Smooth muscle cell (in vitro differentiated cells): Measurements from ENCODE around the gene RNF114. TPM values are rescaled to one million over a fixed set of nuclear protein-coding genes. Genes with fewer than 3 reads are reported as not detected.

Source experiments
- DNase-seq: peaks from one replicate; lab custom pipeline; 2025; ENCODE audit not compliant: unreplicated experiment; lab: John Stamatoyannopoulos, UW
- H2AFZ ChIP-seq: fragments of 200-600 bp; sonication (generic); 2 replicates; pipeline ENCODE4 v1.6.0; 2016; ENCODE audit warnings: antibody characterized with exemption, low read depth, mild to moderate bottlenecking
- H3F3A ChIP-seq: fragments of 200-600 bp; sonication (generic); 2 replicates; pipeline ENCODE4 v1.6.0; 2017; ENCODE audit warnings: antibody characterized with exemption, low read depth
- H3K27ac ChIP-seq: fragments of 200-600 bp; sonication (generic); 2 replicates; pipeline ENCODE4 v1.5.1; 2016; ENCODE audit warnings: low read depth, mild to moderate bottlenecking
- H3K27me3 ChIP-seq: fragments of 200-600 bp; sonication (generic); 2 replicates; pipeline ENCODE4 v1.6.1; 2016; ENCODE audit warnings: low read depth, mild to moderate bottlenecking
- H3K36me3 ChIP-seq: fragments of 200-600 bp; sonication (generic); 2 replicates; pipeline ENCODE4 v1.5.1; 2016; ENCODE audit warnings: low read depth
- H3K4me1 ChIP-seq: fragments of 200-600 bp; sonication (generic); 2 replicates; pipeline ENCODE4 v1.5.1; 2016; ENCODE audit warnings: low read depth
- H3K4me2 ChIP-seq: fragments of 200-600 bp; sonication (generic); 2 replicates; pipeline ENCODE4 v1.6.0; 2016; ENCODE audit warnings: mild to moderate bottlenecking
- H3K4me3 ChIP-seq: fragments of 200-600 bp; sonication (generic); 2 replicates; pipeline ENCODE4 v1.5.1; 2016; ENCODE audit warnings: mild to moderate bottlenecking
- H3K79me2 ChIP-seq: fragments of 200-600 bp; sonication (generic); 2 replicates; pipeline ENCODE4 v1.6.0; 2016; ENCODE audit warnings: low read depth, mild to moderate bottlenecking
- H3K9ac ChIP-seq: fragments of 200-600 bp; sonication (generic); 2 replicates; pipeline ENCODE4 v1.6.0; 2016; ENCODE audit warnings: low read depth
- H3K9me3 ChIP-seq: fragments of 200-600 bp; sonication (generic); replicated peaks from 2 replicates; pipeline ENCODE4 v1.5.1; 2016; ENCODE audit warnings: low read depth
- H4K20me1 ChIP-seq: fragments of 200-600 bp; sonication (generic); 2 replicates; pipeline ENCODE4 v1.6.0; 2016; ENCODE audit warnings: low read depth
- CTCF ChIP-seq: fragments of 200-600 bp; sonication (generic); IDR thresholded peaks from 2 replicates; pipeline ENCODE4 v1.5.1; 2017; ENCODE audit warnings: borderline replicate concordance, mild to moderate bottlenecking, antibody characterized with exemption; ENCODE audit not compliant: insufficient read depth, poor library complexity, severe bottlenecking
- WGBS: methylation state at CpG from one replicate; pipeline ENCODE4 v1.1.7; 2016; ENCODE audit warnings: low lambda C conversion rate; 5-methylcytosine and 5-hydroxymethylcytosine counted together
- polyA plus RNA-seq: library from polyadenylated mRNA; unstranded; fragments of >200 nt; fragmentation: Nextera tagmentation; extraction: Ambion mirVana; gene quantifications from 2 replicates; pipeline ENCODE4 v1.2.1, GENCODE V29; 2016
- total RNA-seq: library from RNA; depleted of rRNA; stranded (reverse); fragments of >200 nt; gene quantifications from 2 replicates; pipeline ENCODE4 v1.2.3, GENCODE V29; 2014

RNF114 gene
- total and polyA plus RNA-seq, 2 experiments from 2014 or later = 54.2 to 80.5 TPM

- Histone ChIP-seq H2AFZ (no peak overlapping the region), H3K79me2 (peaks cover 59% of the 10 kb centered on the region), H3K4me3 (no peak overlapping the region), H3K4me2 (no peak overlapping the region), H3K27me3 (no peaks in the 10 kb centered on the region), H3K4me1 (peaks cover 13% of the 10 kb centered on the region), H3F3A (no peaks in the 10 kb centered on the region), H4K20me1 (peaks cover 83% of the 10 kb centered on the region), H3K9me3 (no peaks in the 10 kb centered on the region), H3K36me3 (no peaks in the 10 kb centered on the region), H3K27ac (no peak overlapping the region), H3K9ac (no peak overlapping the region)
- DNase-seq = no peak
- TF ChIP-seq CTCF = no peak
- 91% methylated on average over 28 of the region's 28 CpGs for WGBS
Observed at GRCh38 chr20:49909499-49910339, 26.5 kb upstream of the RNF114 start.

GRCh38 chr20:49910340-49910706 is 25.9 kb upstream of the RNF114 start:
- Histone ChIP-seq H3K27me3 (no peaks in the 10 kb centered on the region), H3K9ac (no peak overlapping the region), H3K27ac (no peak overlapping the region), H3K4me2 (no peak overlapping the region), H3K4me1 (peaks cover 13% of the 10 kb centered on the region), H3K79me2 (peaks cover 65% of the 10 kb centered on the region), H3F3A (no peaks in the 10 kb centered on the region), H4K20me1 (peaks cover 78% of the 10 kb centered on the region), H3K4me3 (no peak overlapping the region), H2AFZ (no peak overlapping the region), H3K9me3 (no peaks in the 10 kb centered on the region), H3K36me3 (no peaks in the 10 kb centered on the region)
- no peak for DNase-seq
- WGBS = 99% methylated on average over 4 of the region's 4 CpGs
- no peak for TF ChIP-seq CTCF

GRCh38 chr20:49913399-49914047 is 22.7 kb upstream of the RNF114 start:
- TF ChIP-seq CTCF = no peak
- Histone ChIP-seq H3K9ac (no peak overlapping the region), H3K9me3 (no peaks in the 10 kb centered on the region), H2AFZ (no peak overlapping the region), H3K27ac (peak overlapping the region; percentile 100), H3F3A (peaks cover 5% of the 10 kb centered on the region), H3K27me3 (no peaks in the 10 kb centered on the region), H3K4me1 (peaks cover 21% of the 10 kb centered on the region), H4K20me1 (peaks cover 63% of the 10 kb centered on the region), H3K36me3 (no peaks in the 10 kb centered on the region), H3K79me2 (peaks cover 64% of the 10 kb centered on the region), H3K4me2 (peak overlapping the region; percentile 95), H3K4me3 (peak overlapping the region; percentile 94)
- WGBS = 77% methylated on average over 16 of the region's 16 CpGs
- DNase-seq = no peak
